ENCODE results near the gene AP2A2. TPM values are rescaled to one million over a fixed set of nuclear protein-coding genes. Genes with fewer than 3 reads are reported as not detected.
A peak's percentile ranks its signal among the peaks of the same experiment; 100 is the strongest.
"Not testable (repeated sequence)": the region's sequence is repeated elsewhere in the genome, so short reads cannot be mapped to it uniquely, and the experiment has no call there.

Gene AP2A2
- polyA plus RNA-seq, 1 experiment, result 76.5 TPM

DNA sequence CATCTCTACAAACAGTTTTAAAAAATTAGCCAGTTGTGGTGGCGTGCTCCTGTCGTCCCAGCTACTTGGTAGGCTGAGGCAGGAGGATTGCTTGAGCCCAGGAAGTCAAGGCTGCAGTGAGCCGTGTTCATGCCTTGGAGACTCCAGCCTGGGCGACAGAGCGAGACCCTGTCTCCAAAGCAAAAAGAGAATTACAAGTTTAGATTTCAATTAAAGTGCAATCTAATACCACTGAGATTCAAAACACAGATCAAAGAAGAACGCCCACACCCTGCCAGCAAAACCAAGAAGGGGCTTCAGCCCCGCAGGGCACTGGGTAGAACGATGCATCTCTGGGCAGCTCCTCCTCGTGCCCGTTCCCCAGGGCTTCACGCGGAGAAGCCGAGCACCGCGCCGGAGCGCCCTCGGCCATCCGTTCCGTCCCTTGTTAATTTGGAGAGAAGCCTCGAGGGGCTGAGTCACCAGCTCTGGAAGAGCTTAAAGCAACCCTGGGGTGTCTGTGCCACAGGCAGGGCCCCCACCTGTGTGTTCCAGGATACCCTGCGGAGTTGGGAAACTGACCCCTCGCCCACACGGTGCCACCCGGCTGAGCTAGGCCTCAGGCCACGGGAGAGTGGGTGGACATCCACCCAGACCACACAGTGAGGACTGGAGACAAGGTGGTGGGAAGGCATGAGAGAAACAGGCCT lies 47.0 kb downstream of the AP2A2 start:
- ChIA-PET POLR2A (no interaction called here), CTCF (interaction anchor here (0.7 kb wide), 1 partner anchor 17 kb away, joined by 3 read pairs; no protein-coding TSS in a partner anchor)
- no peaks in the 10 kb centered on the region for H3K27me3 ChIP-seq (ENCODE audit: control insufficient read depth, insufficient read depth, low read length)
- no peak for DNase-seq (ENCODE audit: low read depth)
- TF ChIP-seq, protein P1, sequence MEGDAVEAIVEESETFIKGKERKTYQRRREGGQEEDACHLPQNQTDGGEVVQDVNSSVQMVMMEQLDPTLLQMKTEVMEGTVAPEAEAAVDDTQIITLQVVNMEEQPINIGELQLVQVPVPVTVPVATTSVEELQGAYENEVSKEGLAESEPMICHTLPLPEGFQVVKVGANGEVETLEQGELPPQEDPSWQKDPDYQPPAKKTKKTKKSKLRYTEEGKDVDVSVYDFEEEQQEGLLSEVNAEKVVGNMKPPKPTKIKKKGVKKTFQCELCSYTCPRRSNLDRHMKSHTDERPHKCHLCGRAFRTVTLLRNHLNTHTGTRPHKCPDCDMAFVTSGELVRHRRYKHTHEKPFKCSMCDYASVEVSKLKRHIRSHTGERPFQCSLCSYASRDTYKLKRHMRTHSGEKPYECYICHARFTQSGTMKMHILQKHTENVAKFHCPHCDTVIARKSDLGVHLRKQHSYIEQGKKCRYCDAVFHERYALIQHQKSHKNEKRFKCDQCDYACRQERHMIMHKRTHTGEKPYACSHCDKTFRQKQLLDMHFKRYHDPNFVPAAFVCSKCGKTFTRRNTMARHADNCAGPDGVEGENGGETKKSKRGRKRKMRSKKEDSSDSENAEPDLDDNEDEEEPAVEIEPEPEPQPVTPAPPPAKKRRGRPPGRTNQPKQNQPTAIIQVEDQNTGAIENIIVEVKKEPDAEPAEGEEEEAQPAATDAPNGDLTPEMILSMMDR (IDR thresholded peaks at IDR 0.05; ENCODE audit: insufficient read depth, low read depth, low read length), result no peak
- H3K4me3 ChIP-seq (ENCODE audit: low read depth, low read length), result no peak overlapping the region
- H3K36me3 ChIP-seq (ENCODE audit: control insufficient read depth, insufficient read depth, low read length), result peaks cover 28% of the 10 kb centered on the region

DNA sequence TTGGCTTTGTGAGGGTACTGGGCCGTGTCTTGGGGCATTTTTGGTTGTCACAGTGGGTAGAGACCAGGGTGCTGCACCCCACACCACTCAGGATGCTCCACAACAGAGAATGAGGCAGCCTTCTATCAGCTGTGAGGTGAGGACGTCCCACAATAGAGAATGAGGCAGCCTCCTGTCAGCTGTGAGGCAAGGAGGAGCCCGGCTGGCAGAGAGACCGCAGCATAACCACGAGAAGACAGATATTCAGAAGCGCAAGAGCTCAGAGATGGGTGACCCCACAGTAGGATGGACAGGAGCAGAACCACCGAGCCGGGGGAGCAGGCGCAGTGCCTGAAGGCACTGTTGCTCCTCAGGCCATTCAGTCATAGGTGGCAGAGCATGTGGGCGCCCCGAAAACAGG lies 47.6 kb downstream of the AP2A2 start:
- H3K27me3 ChIP-seq (ENCODE audit: control insufficient read depth, insufficient read depth, low read length), result no peaks in the 10 kb centered on the region
- DNase-seq (ENCODE audit: low read depth), result no peak
- TF ChIP-seq, protein P1 (IDR thresholded peaks at IDR 0.05; ENCODE audit: insufficient read depth, low read depth, low read length), result no peak
- H3K36me3 ChIP-seq (ENCODE audit: control insufficient read depth, insufficient read depth, low read length), result peaks cover 31% of the 10 kb centered on the region
- ChIA-PET CTCF (no interaction called here), POLR2A (no interaction called here)
- H3K4me3 ChIP-seq (ENCODE audit: low read depth, low read length), result no peak overlapping the region

DNA sequence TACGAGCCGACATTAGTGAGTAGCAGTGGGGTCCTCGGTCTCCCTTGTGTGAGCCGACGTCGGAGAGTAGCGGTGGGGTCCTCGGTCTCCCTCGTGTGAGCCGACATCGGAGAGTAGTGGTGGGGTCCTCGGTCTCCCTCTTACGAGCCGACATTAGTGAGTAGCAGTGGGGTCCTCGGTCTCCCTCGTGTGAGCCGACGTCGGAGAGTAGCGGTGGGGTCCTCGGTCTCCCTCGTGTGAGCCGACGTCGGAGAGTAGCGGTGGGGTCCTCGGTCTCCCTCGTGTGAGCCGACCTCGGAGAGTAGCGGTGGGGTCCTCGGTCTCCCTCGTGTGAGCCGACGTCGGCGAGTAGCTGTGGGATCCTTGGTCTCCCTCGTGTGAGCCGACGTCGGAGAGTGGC lies 49.7 kb downstream of the AP2A2 start:
- CTCF ChIA-PET, result interaction anchor here (0.6 to 1.5 kb wide), 3 partner anchors 51 to 128 kb away, joined by 3 to 5 read pairs (median 3); no protein-coding TSS in a partner anchor
- H3K27me3 ChIP-seq (ENCODE audit: control insufficient read depth, insufficient read depth, low read length); H3K4me3 ChIP-seq (ENCODE audit: low read depth, low read length); POLR2A ChIA-PET; DNase-seq (ENCODE audit: low read depth): not testable (repeated sequence)
- peaks cover 26% of the 10 kb centered on the region for H3K36me3 ChIP-seq (ENCODE audit: control insufficient read depth, insufficient read depth, low read length)

DNA sequence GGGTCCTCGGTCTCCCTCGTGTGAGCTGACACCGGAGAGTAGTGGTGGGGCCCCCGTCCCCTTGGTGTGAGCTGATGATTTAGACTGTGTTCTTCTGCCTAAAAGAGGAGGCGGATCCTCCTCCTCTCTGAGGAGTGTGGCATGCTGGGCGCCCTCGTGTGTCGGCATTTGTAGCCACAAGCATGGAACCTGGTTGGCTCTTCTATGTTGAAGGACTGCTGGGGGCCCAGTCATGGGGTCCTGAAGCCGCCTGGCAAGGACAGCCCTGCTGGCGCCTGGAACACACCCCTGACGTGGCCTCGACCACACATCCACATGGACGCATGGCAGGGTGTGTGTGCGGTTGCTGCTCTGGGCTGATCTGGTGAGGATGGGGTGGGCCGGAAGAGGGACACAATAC lies 50.2 kb downstream of the AP2A2 start:
- no peaks in the 10 kb centered on the region for H3K27me3 ChIP-seq (ENCODE audit: control insufficient read depth, insufficient read depth, low read length)
- ChIA-PET CTCF (interaction anchor here (1.3 to 1.5 kb wide), 3 partner anchors 51 to 128 kb away, joined by 3 to 5 read pairs (median 3); no protein-coding TSS in a partner anchor), POLR2A (interaction anchor here (0.5 to 0.6 kb wide), 2 partner anchors 30 to 133 kb away, joined by 3 read pairs; no protein-coding TSS in a partner anchor)
- DNase-seq (ENCODE audit: low read depth), result no peak
- peaks cover 28% of the 10 kb centered on the region for H3K36me3 ChIP-seq (ENCODE audit: control insufficient read depth, insufficient read depth, low read length)
- no peak overlapping the region for H3K4me3 ChIP-seq (ENCODE audit: low read depth, low read length)
- TF ChIP-seq, protein P1 (IDR thresholded peaks at IDR 0.05; ENCODE audit: insufficient read depth, low read depth, low read length), result peak; percentile 60

DNA sequence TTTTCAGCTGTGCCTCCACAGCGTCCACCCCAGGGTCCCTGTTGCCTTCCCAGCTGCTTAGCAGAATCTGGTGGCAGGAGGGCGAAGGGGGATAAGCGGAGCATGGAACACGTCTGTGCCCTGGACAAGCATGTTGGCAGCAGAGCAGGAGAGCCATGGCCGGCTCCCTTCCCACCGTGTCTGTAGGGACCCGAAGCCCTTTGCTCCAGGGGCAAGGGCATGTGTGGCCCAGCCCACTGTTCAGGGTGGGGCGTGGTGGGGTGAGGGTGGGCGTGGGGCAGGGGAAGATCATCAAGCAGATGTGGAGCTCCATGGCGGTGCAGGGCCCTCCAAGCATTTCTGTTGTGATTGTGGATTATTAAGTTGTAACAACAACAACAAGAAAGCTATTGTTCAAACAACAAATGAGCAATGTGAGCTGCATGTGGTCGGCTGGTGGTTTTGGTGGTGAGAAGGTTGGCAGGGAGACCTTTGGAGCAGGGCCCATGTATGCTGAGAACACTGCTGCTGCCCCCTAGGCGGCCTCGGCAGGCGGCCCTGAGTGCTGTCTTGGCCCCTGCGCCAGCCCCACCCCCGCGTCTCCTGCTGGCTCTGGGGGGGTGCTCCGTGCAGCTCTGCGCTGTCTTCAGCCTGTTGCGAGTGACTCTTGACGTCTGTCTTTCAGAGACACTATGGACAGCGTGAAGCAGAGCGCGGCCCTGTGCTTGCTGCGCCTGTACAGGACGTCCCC lies 50.9 kb downstream of the AP2A2 start:
- H3K36me3 ChIP-seq (ENCODE audit: control insufficient read depth, insufficient read depth, low read length), result peaks cover 31% of the 10 kb centered on the region
- CTCF ChIA-PET, result interaction anchor here (0.9 to 1.5 kb wide), 4 partner anchors 8 to 128 kb away, joined by 3 to 5 read pairs (median 4); no protein-coding TSS in a partner anchor
- POLR2A ChIA-PET, result interaction anchor here (0.6 kb wide), 1 partner anchor 31 kb away, joined by 3 read pairs; no protein-coding TSS in a partner anchor
- TF ChIP-seq, protein P1 (IDR thresholded peaks at IDR 0.05; ENCODE audit: insufficient read depth, low read depth, low read length), result peak; percentile 25; the same call in 1 of the 2 replicates
- no peak overlapping the region for H3K4me3 ChIP-seq (ENCODE audit: low read depth, low read length)
- DNase-seq (ENCODE audit: low read depth), result no peak
- no peaks in the 10 kb centered on the region for H3K27me3 ChIP-seq (ENCODE audit: control insufficient read depth, insufficient read depth, low read length)

Data from BJ (cell line).